Lower lobe of right lung (tissue), 2 donors: Measurements from ENCODE around the gene MAPKAP1. TPM values are rescaled to one million over a fixed set of nuclear protein-coding genes. Genes with fewer than 3 reads are reported as not detected.

Source experiments
- ATAC-seq, 2 donors: fragments of 200-7000 bp; cut with Tn5 transposase; one replicate each; pipeline ENCODE4 v1.9.1; 2020 to 2022; ENCODE audit warnings: mild to moderate bottlenecking in 2 of 2, moderate library complexity in 2 of 2
- DNase-seq: peaks from one replicate; pipeline ENCODE4 v3.0.0-alpha.2; 2020
- H3K27ac ChIP-seq: fragments of 200-600 bp; one replicate; pipeline ENCODE4 v1.8.0; 2022
- H3K27me3 ChIP-seq: fragments of 200-600 bp; one replicate; pipeline ENCODE4 v1.8.0; 2022; ENCODE audit warnings: low read depth
- H3K36me3 ChIP-seq: fragments of 200-600 bp; one replicate; pipeline ENCODE4 v1.8.0; 2022; ENCODE audit warnings: mild to moderate bottlenecking
- H3K4me1 ChIP-seq: fragments of 200-600 bp; one replicate; pipeline ENCODE4 v1.8.0; 2022
- H3K4me3 ChIP-seq: fragments of 200-600 bp; one replicate; pipeline ENCODE4 v1.8.0; 2022; ENCODE audit warnings: mild to moderate bottlenecking
- H3K9me3 ChIP-seq: fragments of 200-600 bp; one replicate; pipeline ENCODE4 v1.8.0; 2022
- CTCF ChIP-seq: fragments of 200-600 bp; IDR thresholded peaks from one replicate; pipeline ENCODE4 v1.8.0; 2022; ENCODE audit warnings: antibody characterized with exemption, mild to moderate bottlenecking
- intact Hi-C: fragments of 100-400 bp; cut with DNase I; formaldehyde crosslinking; loops from one replicate; pipeline ENCODE4 v1.11.0; 2022
- total RNA-seq: library from RNA; stranded (reverse); fragmentation: NEBNext Ultra II Directional; extraction: Animal tissue kit (Norgen Biotek cat#: 25700); gene quantifications from one replicate; pipeline ENCODE4 v1.2.1, GENCODE V29; 2021
- donor health status: DM: no; HTN: yes; CAD: no; lungs with severe emphysema.

Gene MAPKAP1
- total RNA-seq, 1 donor from 2014 or later = 71.5 TPM

- no peaks in the 10 kb centered on the region for H3K9me3 ChIP-seq
- peak; percentile 47 for TF ChIP-seq CTCF
- no peak overlapping the region for H3K27ac ChIP-seq
- intact Hi-C loops = no loop called here
- H3K4me3 ChIP-seq = no peak overlapping the region
- DNase-seq = peak; percentile 28
- H3K27me3 ChIP-seq = no peaks in the 10 kb centered on the region
- peak; percentile 60 to 72 for ATAC-seq
- no peaks in the 10 kb centered on the region for H3K36me3 ChIP-seq
- H3K4me1 ChIP-seq = no peaks in the 10 kb centered on the region
Observed at GRCh38 chr9:125428060-125428901, 278.7 kb downstream of the MAPKAP1 start.

- ATAC-seq (no peak), DNase-seq (no peak)
- no peak for TF ChIP-seq CTCF
- Histone ChIP-seq H3K27ac (no peak overlapping the region), H3K27me3 (no peaks in the 10 kb centered on the region), H3K4me3 (no peak overlapping the region), H3K9me3 (no peaks in the 10 kb centered on the region), H3K36me3 (no peaks in the 10 kb centered on the region), H3K4me1 (no peaks in the 10 kb centered on the region)
- intact Hi-C loops = no loop called here
Observed at GRCh38 chr9:125427556-125427955, 279.5 kb downstream of the MAPKAP1 start.

DNA sequence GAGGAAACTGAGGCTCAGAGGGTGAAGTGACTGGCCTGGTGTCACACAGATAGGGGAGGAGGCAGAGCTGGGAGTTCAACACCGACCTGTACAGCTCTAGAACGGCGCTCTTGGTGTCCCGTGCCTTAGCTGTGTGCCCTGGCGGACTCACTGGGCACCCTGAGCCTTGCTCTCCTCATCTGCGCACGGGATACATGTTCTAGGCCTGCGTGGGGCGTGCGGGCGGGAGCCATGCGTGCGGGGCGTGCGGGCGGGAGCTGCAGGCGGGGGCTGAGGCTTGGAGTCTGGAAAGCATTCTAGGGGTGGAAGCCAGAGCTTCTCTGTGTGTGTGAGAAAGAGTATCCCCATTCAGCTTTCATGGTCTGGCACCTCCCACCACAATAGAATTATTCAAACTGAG, 280.1 kb downstream of the MAPKAP1 start:
- no peak for TF ChIP-seq CTCF
- H3K36me3 ChIP-seq = no peaks in the 10 kb centered on the region
- H3K27ac ChIP-seq = no peak overlapping the region
- H3K4me3 ChIP-seq = no peak overlapping the region
- ATAC-seq (no peak), DNase-seq (no peak)
- H3K27me3 ChIP-seq = no peaks in the 10 kb centered on the region
- H3K4me1 ChIP-seq = no peaks in the 10 kb centered on the region
- no peaks in the 10 kb centered on the region for H3K9me3 ChIP-seq
- intact Hi-C loops = no loop called here

GRCh38 chr9:125425901-125426515, 281.0 kb downstream of the MAPKAP1 start:
- TF ChIP-seq CTCF = no peak
- ATAC-seq (no peak), DNase-seq (no peak)
- intact Hi-C loops = no loop called here
- H3K27ac ChIP-seq = no peak overlapping the region
- no peaks in the 10 kb centered on the region for H3K36me3 ChIP-seq
- H3K9me3 ChIP-seq = no peaks in the 10 kb centered on the region
- H3K27me3 ChIP-seq = no peaks in the 10 kb centered on the region
- no peaks in the 10 kb centered on the region for H3K4me1 ChIP-seq
- no peak overlapping the region for H3K4me3 ChIP-seq

DNA sequence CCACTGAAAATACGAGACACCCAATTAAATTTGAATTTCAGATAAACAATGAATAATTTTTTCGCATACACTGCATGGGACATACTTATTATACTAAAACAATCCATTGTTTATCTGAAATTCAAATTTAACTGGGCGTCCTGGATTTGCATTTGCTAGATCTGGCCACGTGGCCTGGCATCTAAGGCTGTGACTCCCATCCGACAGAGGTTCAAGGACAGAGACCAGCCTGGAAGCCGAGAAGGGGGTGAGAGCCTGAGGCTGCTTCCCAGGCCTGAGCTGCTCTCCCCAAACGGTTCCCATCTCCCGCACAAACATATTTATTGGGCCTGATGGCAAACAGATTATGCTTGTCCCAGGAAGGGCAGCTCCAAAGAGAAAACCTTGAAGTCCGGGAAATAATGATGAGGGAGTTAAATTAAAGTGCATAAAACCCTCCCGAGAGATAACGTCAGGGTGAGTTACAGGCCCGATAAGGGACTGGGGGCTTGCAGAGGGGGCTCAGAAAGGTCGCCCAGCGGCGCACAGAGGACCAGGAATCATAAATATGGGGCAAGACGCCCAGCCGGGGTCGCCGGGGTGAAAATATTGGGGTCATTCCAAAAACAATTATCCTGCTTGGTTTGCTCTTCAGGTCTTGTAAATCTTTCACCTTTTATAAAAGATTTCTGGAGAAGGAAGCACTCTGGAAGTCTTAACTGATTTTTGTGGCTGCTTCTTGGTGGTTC, 281.7 kb downstream of the MAPKAP1 start:
- DNase-seq = no peak

More for the DNA sequence above, 281.7 kb downstream of the MAPKAP1 start:
- intact Hi-C loops = no loop called here
- Histone ChIP-seq H3K27me3 (no peaks in the 10 kb centered on the region), H3K36me3 (no peaks in the 10 kb centered on the region), H3K4me1 (no peaks in the 10 kb centered on the region), H3K27ac (no peak overlapping the region), H3K9me3 (no peaks in the 10 kb centered on the region), H3K4me3 (no peak overlapping the region)
- TF ChIP-seq CTCF = no peak
- no peak for ATAC-seq
